GM18499 (cell line): ENCODE data around the gene POLR3B.

ENCODE experiments used
- ATAC-seq: cut with Tn5 transposase; IDR thresholded peaks from one replicate; pipeline ENCODE4 v1.9.1; 2021; ENCODE audit warnings: moderate number of reproducible peaks; ENCODE audit not compliant: insufficient read depth, unreplicated experiment

The POLR3B gene

DNA sequence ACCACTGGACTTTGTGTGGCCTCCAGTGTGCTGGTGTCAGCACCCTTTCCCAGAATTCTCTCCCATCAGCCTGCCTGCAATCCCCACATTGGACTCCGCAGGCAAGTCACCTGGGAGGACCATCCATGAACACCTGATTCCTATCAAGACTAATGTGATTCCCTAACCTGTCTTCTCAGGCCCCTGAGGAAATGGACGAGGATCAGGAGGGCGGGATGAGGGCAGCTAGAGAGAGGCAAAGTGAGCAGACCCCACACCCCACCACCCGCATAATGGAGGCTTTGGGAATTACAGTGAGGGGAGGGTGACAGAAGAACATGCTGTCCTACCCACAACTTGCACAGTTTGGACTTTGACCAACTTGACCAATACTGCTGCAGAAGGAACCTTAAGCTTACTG lies 164.4 kb downstream of the POLR3B start:
- no peak for ATAC-seq

DNA sequence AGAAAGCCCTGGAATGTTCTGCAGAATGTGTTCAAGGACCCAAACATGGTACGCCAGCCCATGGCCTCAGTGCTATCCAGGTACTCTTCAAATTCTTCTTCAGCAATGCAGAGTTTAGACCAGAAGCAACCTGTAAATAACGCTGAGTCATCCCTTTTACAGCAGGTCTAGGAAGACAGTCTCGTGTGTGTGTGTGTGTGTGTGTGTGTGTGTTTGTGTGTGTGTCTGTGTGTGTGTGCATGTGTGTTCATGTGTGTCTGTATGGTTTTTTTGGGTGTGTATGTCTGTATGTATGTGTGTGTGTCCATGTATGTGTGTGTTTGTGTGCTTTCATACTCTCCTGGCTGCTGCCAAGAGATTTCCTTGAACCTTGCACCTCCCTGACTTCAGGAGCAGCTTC lies 165.2 kb downstream of the POLR3B start:
- ATAC-seq, result no peak

DNA sequence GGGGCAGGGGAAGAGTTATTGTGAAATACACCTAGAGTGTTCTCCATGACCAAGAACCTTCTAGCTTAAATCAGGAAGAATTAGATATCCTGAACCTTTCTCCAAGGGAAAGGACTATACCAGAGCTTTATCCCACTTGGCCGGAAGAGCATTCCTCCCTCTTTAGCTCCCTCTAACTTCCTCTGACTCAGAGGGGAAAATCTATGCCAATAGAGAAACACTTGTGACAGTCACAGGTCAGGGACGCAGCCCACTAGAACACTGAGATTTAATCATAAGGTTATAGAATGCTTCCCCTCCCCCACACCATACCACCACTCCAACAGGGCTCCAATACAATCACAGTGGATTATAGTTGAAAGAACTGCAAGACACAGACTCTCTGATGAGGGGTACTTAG lies 169.8 kb downstream of the POLR3B start:
- no peak for ATAC-seq

DNA sequence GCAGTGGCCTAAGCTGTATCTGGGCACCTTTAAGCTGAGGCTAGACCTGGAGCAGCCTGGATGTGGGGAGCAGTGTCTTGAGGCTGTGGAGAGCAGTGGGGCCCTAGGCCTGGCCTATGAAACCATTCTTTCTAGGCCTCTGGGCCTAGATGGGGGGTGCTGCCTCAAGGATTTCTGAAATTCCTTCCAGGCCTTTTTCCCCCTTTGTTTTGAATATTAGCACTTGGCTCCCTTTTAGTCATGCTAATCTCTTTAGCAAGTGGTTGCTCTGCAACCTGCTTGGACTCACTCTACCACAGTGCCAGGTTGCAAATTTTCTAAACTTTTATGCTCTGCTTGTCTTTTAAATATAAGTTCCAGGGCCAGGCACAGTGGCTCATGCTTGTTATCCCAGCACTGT lies 183.7 kb downstream of the POLR3B start:
- ATAC-seq, result no peak

DNA sequence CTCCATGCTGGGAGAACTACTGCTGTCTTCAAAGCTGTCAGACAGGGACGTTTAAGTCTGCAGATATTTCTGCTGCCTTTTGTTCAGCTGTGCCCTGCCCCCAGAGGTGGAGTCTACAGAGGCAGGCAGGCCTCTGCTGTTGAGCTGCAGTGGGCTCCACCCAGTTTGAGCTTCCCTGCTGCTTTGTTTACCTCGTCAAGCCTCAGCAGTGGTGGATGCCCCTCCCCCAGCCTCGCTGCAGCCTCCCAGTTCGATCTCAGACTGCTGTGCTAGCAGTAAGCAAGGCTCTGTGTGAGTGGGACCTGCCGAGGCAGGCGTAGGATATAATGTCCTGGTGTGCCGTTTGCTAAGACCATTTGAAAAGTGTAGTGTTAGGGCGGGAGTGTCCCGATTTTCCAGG lies 193.9 kb downstream of the POLR3B start:
- no peak for ATAC-seq

DNA sequence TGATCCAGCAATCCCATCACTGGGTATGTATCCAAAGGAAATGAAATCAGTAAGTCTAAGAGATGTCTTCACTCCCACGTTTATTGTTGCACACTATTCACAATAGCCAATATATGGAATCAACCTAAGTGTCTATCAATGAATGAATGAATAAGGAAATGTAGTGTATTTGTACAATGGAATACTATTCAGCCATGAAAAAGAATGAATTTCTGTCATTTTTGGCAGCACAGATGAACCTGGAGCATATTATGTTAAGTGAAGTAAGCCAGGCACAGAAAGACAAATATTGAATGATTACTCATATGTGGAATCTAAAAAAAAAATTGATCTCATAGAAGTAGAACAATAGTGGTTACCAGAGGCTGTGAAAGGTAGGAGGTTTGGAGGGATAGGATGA lies 194.7 kb downstream of the POLR3B start:
- ATAC-seq, result no peak
